ENCODE data around the gene ALKBH4. TPM values are rescaled to one million over a fixed set of nuclear protein-coding genes. Genes with fewer than 3 reads are reported as not detected.

ALKBH4 gene
- polyA plus RNA-seq, 2 of the 4 experiments (the other 2 are of a cell fraction), result 4.0 to 8.8 TPM

DNA sequence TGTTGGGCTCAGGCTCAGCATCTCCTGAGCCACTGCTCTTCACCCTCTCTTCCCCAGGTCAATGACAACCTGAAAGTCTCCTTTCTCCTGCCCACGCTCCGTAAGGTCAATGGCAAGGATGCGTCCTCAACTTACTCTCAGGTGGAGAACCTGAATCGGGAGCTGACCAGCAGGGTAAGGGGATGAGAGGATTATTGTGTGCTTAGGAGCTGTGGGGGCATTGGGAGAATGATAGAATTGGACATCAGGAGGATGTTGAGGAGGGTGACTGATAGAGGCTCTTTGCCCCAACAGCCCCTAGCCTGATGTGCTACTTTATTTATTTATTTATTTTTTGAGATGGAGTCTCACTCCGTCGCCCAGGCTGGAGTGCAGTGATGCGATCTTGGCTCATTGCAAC is 1.4 kb upstream of the ALKBH4 start (continued):
- TF ChIP-seq PHF8 (IDR thresholded peaks at IDR 0.05; ENCODE audit: borderline replicate concordance, low read depth) (no peak), RFX5 (IDR thresholded peaks at IDR 0.05) (no peak)
- TF ChIP-seq, protein P1, sequence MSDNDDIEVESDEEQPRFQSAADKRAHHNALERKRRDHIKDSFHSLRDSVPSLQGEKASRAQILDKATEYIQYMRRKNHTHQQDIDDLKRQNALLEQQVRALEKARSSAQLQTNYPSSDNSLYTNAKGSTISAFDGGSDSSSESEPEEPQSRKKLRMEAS (IDR thresholded peaks at IDR 0.05), result no peak

GRCh38 chr7:102463841-102464576 is 654 bp downstream of the ALKBH4 start:
- ATAC-seq, result no peak
- no peak for DNase-seq (ENCODE audit: low read depth in 1 of 2, low spot score in 1 of 2)
- WGBS (ENCODE audit: missing lambda C conversion rate), result 17% methylated on average over 24 of the region's 24 CpGs
- Histone ChIP-seq H3K27ac (peak overlapping the region; percentile 84 to 94), H3K4me1 (peaks cover 10% of the 10 kb centered on the region; the same call in 2 of the 3 replicates), H3K9me3 (no peaks in the 10 kb centered on the region), H3K4me2 (peak overlapping the region; percentile 89), H3K4me3 (peak overlapping the region; percentile 77)
- ChIA-PET POLR2A (interaction anchor here (1.0 to 1.2 kb wide), 2 partner anchors 8 to 31 kb away, joined by 4 to 10 read pairs; partner anchors contain the start of gene ORAI2), CTCF (interaction anchor here (0.8 to 1.3 kb wide), 3 partner anchors 51 to 185 kb away, joined by 3 to 4 read pairs (median 4); no protein-coding TSS in a partner anchor)
- TF ChIP-seq FOSL2 (IDR thresholded peaks at IDR 0.05) (no peak), FOSL2 (CRISPR knock-in tag; IDR thresholded peaks at IDR 0.05) (no peak), BHLHE40 (IDR thresholded peaks at IDR 0.05; ENCODE audit: low read depth, low read length) (no peak)
- FAIRE-seq, result no peak

GRCh38 chr7:102460467-102460866 is 4.2 kb downstream of the ALKBH4 start:
- no peak overlapping the region for H3K4me3 ChIP-seq
- FAIRE-seq (no peak), ATAC-seq (no peak), DNase-seq (ENCODE audit: low read depth in 1 of 2, low spot score in 1 of 2) (no peak)
- no peak for TF ChIP-seq CBX2 (IDR thresholded peaks at IDR 0.05; ENCODE audit: borderline replicate concordance, low read depth)
- no peak for TF ChIP-seq HEYL (CRISPR knock-in tag; IDR thresholded peaks at IDR 0.05)
- no peak for TF ChIP-seq FOSL2 (IDR thresholded peaks at IDR 0.05)
- TF ChIP-seq FOSL2 (CRISPR knock-in tag; IDR thresholded peaks at IDR 0.05), result no peak
- TF ChIP-seq, protein P2, sequence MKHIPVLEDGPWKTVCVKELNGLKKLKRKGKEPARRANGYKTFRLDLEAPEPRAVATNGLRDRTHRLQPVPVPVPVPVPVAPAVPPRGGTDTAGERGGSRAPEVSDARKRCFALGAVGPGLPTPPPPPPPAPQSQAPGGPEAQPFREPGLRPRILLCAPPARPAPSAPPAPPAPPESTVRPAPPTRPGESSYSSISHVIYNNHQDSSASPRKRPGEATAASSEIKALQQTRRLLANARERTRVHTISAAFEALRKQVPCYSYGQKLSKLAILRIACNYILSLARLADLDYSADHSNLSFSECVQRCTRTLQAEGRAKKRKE (CRISPR knock-in tag; IDR thresholded peaks at IDR 0.05; ENCODE audit: low read depth), result no peak
- no peak for TF ChIP-seq BHLHE40 (IDR thresholded peaks at IDR 0.05; ENCODE audit: low read depth, low read length)
- no peak for TF ChIP-seq FOSB (CRISPR knock-in tag; IDR thresholded peaks at IDR 0.05)
- TF ChIP-seq, protein P1 (IDR thresholded peaks at IDR 0.05), result no peak
- no peak for TF ChIP-seq TP53 (CRISPR knock-in tag; IDR thresholded peaks at IDR 0.05)
- no peak for TF ChIP-seq PHF8 (IDR thresholded peaks at IDR 0.05; ENCODE audit: borderline replicate concordance, low read depth)
- TF ChIP-seq FOXS1 (CRISPR knock-in tag; IDR thresholded peaks at IDR 0.05), result no peak
- no peak for TF ChIP-seq RAD21 (conservative IDR thresholded peaks at IDR 0.05 in 1 of 2, IDR thresholded peaks at IDR 0.05 in 1 of 2)
- no peak for TF ChIP-seq EP300 (IDR thresholded peaks at IDR 0.05)
- no peak for TF ChIP-seq ZC3H11A (IDR thresholded peaks at IDR 0.05)
- no peak for TF ChIP-seq CTCF (IDR thresholded peaks at IDR 0.05)
- no peak for TF ChIP-seq NFE2L2 (conservative IDR thresholded peaks at IDR 0.05; ENCODE audit: low read length)
- no peak for TF ChIP-seq KDM5A (IDR thresholded peaks at IDR 0.05)
- TF ChIP-seq, protein P3, sequence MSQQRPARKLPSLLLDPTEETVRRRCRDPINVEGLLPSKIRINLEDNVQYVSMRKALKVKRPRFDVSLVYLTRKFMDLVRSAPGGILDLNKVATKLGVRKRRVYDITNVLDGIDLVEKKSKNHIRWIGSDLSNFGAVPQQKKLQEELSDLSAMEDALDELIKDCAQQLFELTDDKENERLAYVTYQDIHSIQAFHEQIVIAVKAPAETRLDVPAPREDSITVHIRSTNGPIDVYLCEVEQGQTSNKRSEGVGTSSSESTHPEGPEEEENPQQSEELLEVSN (IDR thresholded peaks at IDR 0.05; ENCODE audit: borderline replicate concordance, low read depth), result no peak
- no peak for TF ChIP-seq CBX8 (IDR thresholded peaks at IDR 0.05)
- ChIA-PET POLR2A (no interaction called here), CTCF (interaction anchor here (2.1 kb wide), 1 partner anchor 56 kb away, joined by 4 read pairs; no protein-coding TSS in a partner anchor)
- no peak overlapping the region for H3K4me2 ChIP-seq
- no peaks in the 10 kb centered on the region for H3K9me3 ChIP-seq
- no peak overlapping the region for H3K27ac ChIP-seq
- H3K4me1 ChIP-seq, result peaks cover 5% of the 10 kb centered on the region; the same call in 2 of the 3 replicates
- 89% methylated on average over 8 of the region's 8 CpGs for WGBS (ENCODE audit: missing lambda C conversion rate)
